ENCODE results near the gene CAP2.
A peak's percentile ranks its signal among the peaks of the same experiment; 100 is the strongest.

The CAP2 gene

DNA sequence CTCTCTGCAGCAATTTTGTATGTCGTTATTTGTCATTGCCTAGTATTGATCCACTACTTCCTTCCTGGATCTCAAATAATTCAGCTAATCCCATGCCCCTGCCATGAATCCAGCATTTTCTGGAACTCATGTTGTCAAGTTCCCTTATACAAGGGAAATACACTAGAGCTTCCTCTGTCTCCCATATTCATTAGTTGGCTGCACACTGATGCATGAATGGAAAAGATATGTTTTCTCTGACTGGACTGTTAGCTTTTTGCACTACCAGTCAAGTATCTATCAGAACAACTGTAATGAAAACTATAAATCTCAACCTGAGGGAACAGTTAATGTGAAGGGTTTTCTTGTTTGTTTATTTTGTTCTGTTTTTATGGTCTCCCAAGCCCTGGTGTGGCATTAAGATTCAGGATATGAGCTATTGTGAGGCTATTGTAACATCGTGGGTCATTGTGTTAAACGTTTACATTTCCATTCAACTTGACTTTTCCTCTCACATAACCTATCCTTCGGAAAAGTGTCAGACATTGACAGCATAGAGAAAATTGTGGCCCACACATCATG lies 104.2 kb downstream of the CAP2 start:
- TF ChIP-seq, protein P1, sequence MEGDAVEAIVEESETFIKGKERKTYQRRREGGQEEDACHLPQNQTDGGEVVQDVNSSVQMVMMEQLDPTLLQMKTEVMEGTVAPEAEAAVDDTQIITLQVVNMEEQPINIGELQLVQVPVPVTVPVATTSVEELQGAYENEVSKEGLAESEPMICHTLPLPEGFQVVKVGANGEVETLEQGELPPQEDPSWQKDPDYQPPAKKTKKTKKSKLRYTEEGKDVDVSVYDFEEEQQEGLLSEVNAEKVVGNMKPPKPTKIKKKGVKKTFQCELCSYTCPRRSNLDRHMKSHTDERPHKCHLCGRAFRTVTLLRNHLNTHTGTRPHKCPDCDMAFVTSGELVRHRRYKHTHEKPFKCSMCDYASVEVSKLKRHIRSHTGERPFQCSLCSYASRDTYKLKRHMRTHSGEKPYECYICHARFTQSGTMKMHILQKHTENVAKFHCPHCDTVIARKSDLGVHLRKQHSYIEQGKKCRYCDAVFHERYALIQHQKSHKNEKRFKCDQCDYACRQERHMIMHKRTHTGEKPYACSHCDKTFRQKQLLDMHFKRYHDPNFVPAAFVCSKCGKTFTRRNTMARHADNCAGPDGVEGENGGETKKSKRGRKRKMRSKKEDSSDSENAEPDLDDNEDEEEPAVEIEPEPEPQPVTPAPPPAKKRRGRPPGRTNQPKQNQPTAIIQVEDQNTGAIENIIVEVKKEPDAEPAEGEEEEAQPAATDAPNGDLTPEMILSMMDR (IDR thresholded peaks at IDR 0.05; ENCODE audit: low read depth, low read length), result no peak
- DNase-seq (ENCODE audit: low read depth in 2 of 2), result no peak
- no peak overlapping the region for H3K4me3 ChIP-seq (replicated peaks in 1 of 2; ENCODE audit: low read depth in 2 of 2, low read length in 2 of 2)

DNA sequence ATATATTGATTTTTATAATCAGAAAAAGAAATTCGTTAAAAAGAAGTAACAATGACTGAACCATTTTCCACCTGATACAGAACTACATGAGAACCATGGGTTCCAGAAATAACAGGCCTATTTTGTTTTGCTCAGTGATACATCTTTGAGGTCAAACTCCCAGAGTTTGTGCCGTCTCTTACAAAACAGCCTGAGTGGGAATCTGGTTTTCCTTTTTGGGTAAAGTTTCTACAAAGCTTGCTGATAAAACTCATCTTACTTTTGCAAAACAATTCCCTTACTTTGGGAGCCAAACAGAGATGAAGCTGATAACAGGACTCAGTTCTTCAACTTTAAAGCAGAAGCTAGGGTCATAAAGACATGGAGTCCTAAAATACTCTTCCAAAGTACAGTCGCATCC lies 108.0 kb downstream of the CAP2 start:
- no peak for DNase-seq (ENCODE audit: low read depth in 2 of 2)
- TF ChIP-seq, protein P1 (IDR thresholded peaks at IDR 0.05; ENCODE audit: low read depth, low read length), result no peak
- H3K4me3 ChIP-seq (replicated peaks in 1 of 2; ENCODE audit: low read depth in 2 of 2, low read length in 2 of 2), result no peak overlapping the region

DNA sequence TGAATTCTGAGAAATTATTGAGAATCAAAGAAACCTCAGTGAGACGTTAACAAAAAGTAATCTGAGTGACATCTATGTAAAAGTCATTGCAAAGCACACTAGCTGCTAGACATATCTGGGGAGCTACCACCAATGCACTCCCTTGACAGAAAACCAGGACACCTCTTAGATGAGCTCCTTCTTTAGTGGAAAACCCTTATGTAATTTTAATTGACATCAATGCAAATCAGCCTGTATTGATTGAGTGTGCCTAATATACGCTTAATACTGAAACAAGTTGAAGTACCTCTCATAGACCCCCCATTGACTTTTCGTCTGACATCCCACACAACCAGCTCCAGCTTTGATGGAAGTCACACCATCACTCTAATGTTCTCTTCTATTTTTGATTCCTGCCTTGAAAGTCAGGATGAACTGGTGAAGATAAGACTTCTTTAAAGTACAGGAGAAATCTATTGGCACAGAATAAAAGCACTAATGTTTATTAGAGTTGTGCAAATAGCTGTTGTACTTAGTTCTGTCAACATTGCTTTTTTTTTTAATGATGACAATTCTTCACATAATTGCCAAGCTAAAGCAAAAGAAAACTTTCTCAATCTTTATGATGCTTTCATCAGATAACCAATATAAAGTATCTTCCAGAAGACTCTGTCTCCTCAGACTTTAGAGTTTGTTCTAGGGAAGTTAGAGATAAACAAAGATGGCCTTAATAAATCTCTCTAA lies 108.7 kb downstream of the CAP2 start:
- no peak overlapping the region for H3K4me3 ChIP-seq (replicated peaks in 1 of 2; ENCODE audit: low read depth in 2 of 2, low read length in 2 of 2)
- TF ChIP-seq, protein P1 (IDR thresholded peaks at IDR 0.05; ENCODE audit: low read depth, low read length), result no peak
- DNase-seq (ENCODE audit: low read depth in 2 of 2), result no peak

DNA sequence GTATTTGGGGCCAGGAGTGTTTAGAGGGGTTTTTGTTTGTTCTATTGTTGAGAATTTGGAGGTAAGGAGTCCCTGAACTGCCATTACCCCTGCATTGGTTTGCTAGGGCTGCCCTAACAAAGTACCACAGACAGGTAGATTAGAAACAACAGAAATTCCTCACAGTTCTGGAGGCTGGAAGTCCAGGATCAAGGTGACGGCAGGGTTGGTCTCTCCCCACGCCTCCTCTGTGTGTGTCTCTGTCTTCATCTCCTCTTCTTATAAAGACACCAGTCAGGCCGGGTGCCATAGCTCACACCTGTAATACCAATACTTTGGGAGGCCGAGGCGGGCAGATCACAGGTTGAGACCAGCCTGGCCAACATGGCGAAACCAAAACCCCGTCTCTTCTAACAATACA lies 109.7 kb downstream of the CAP2 start:
- no peak for DNase-seq (ENCODE audit: low read depth in 2 of 2)
- TF ChIP-seq, protein P1 (IDR thresholded peaks at IDR 0.05; ENCODE audit: low read depth, low read length), result no peak
- no peak overlapping the region for H3K4me3 ChIP-seq (replicated peaks in 1 of 2; ENCODE audit: low read depth in 2 of 2, low read length in 2 of 2)

DNA sequence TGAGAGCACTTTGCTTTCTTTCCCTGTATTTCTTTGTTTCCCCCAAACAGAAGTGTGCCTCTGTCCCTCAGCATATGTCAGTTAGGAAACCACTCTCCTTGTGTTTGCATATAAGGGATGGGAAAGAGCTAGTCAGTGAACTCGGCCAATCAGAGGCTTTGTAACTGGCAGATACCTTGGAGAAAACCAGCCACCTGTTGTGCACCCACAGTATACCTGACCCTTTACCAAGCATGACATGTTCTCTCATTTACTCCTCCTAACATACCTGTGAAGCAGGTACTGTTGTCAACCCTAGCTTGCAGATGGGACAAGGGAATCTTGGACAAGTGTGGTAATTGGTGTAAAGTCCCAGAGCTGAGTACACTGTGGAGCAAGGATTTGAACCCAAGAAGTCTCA lies 110.6 kb downstream of the CAP2 start:
- TF ChIP-seq, protein P1 (IDR thresholded peaks at IDR 0.05; ENCODE audit: low read depth, low read length), result no peak
- DNase-seq (ENCODE audit: low read depth in 2 of 2), result no peak
- H3K4me3 ChIP-seq (replicated peaks in 1 of 2; ENCODE audit: low read depth in 2 of 2, low read length in 2 of 2), result no peak overlapping the region

DNA sequence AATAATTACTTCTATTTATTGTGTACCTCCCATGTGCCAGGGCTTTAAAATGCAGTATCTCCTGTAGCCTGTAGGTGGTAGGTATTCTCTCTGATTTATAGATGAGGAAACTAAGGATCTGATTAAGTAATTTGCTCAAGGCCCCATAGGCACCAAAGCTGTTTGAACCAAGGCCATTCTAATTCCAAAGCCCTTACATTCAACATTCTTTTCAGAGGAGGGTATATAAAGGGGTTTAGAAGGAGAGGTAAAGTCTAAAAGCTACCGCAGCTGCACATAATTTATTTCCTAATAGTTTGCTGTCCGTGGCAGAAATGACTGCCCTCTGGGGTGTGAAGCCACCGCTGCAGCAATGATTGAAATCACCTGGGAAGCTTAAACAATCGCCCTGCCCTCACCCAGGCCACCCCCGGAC lies 111.7 kb downstream of the CAP2 start:
- no peak overlapping the region for H3K4me3 ChIP-seq (replicated peaks in 1 of 2; ENCODE audit: low read depth in 2 of 2, low read length in 2 of 2)
- TF ChIP-seq, protein P1 (IDR thresholded peaks at IDR 0.05; ENCODE audit: low read depth, low read length), result peak; percentile 25
- peak in 1 of 2 donors; percentile 14 for DNase-seq (ENCODE audit: low read depth in 2 of 2)
